Ovary (tissue), 9 donors: ENCODE results near the gene APOBEC3H. TPM values are rescaled to one million over a fixed set of nuclear protein-coding genes. Genes with fewer than 3 reads are reported as not detected.
A peak's percentile ranks its signal among the peaks of the same experiment; 100 is the strongest.

Experiments used
- DNase-seq, 5 donors: peaks; one replicate each; pipeline ENCODE4 v3.0.0-alpha.2; 2019 to 2020
- H3K27ac ChIP-seq, 2 donors: fragments of 200-600 bp; one replicate each; pipeline versions ENCODE4 v1.5.1 to v1.8.0; 2019 to 2022
- H3K27me3 ChIP-seq: fragments of 200-600 bp; one replicate; pipeline ENCODE4 v1.8.0; 2022
- H3K36me3 ChIP-seq: fragments of 200-600 bp; sonication (generic); one replicate; pipeline ENCODE4 v1.5.1; 2019
- H3K4me1 ChIP-seq: one replicate; pipeline ENCODE4 v1.8.1; 2013; ENCODE audit warnings: mild to moderate bottlenecking, moderate library complexity; ENCODE audit not compliant: insufficient read depth
- H3K4me3 ChIP-seq: fragments of 200-600 bp; sonication (generic); one replicate; pipeline ENCODE4 v1.5.1; 2017
- H3K9me3 ChIP-seq, 2 donors: fragments of 200-600 bp in 1 of 2; sonication (generic) in 1 of 2; one replicate each; pipeline versions ENCODE4 v1.5.1 to v1.8.1; 2013 to 2019; ENCODE audit warnings: mild to moderate bottlenecking in 1 of 2, moderate library complexity in 1 of 2
- CTCF ChIP-seq, 3 donors: fragments of 450-650 bp in 2 of 3; fragments of 200-600 bp in 1 of 3; IDR thresholded peaks; one replicate each; pipeline versions ENCODE4 v1.5.1 to v1.8.0; 2016 to 2022; ENCODE audit warnings: antibody characterized with exemption in 3 of 3, mild to moderate bottlenecking in 1 of 3
- EP300 ChIP-seq: sonication (generic); formaldehyde crosslinking; IDR thresholded peaks from one replicate; pipeline ENCODE4 v1.6.1; 2017; ENCODE audit warnings: antibody characterized with exemption
- POLR2A ChIP-seq: fragments of 450-650 bp; IDR thresholded peaks from one replicate; pipeline ENCODE4 v1.6.1; 2017; ENCODE audit warnings: antibody characterized with exemption, mild to moderate bottlenecking, moderate library complexity
- WGBS, 3 donors: extraction: QIAGEN DNeasy Blood & Tissue Kit in 1 of 3; methylation state at CpG; one replicate each; pipeline versions ENCODE4 v1.1.5 to v1.1.7; 2013 to 2017; 5-methylcytosine and 5-hydroxymethylcytosine counted together
- intact Hi-C, 4 donors: fragments of 100-400 bp; cut with DNase I; formaldehyde crosslinking; loops; one replicate each; pipeline versions ENCODE4 v1.11.0 to v1.15.1; 2022 to 2023
- polyA plus RNA-seq, 2 donors: library from polyadenylated mRNA; stranded (reverse); fragments of 200-250 nt in 1 of 2; fragments of 350-450 nt in 1 of 2; fragmentation: Illumina TruSeq in 1 of 2; extraction: RNeasy Lipid Tissue Mini Kit (QIAGEN cat#74804) in 1 of 2; gene quantifications; one replicate each; pipeline ENCODE4 v1.2.3, GENCODE V29; 2013 to 2014
- total RNA-seq, 7 donors: library from RNA; depleted of rRNA in 2 of 7; stranded (reverse); fragments of >200 nt in 2 of 7; fragmentation: NEBNext Ultra II Directional in 3 of 7; extraction: Animal tissue kit (Norgen Biotek cat#: 25700) in 3 of 7; gene quantifications; one replicate each; pipeline versions ENCODE4 v1.1.0 to v1.2.4, GENCODE V29; 2016 to 2023
- donor health status: DM: no; HTN: no; CAD: no; lungs with moderate emphysema.
- donor health status: DM: no; HTN: no; CAD: no.
- donor health status: Bipolar disorder and iron deficiency.
- donor health status: DM: yes; HTN: yes; CAD: no.
- donor health status: DM: no; HTN: no; CAD: no.
- donor health status: DM: yes; HTN: yes; CAD: no.

APOBEC3H gene
- total and polyA plus RNA-seq, 9 donors: 0.23 to 0.97 (median 0.31) TPM; not detected in 6

- TF ChIP-seq EP300: no peak
- no peak for TF ChIP-seq CTCF (IDR thresholded peaks at IDR 0.05)
- TF ChIP-seq POLR2A: no peak
- intact Hi-C loops: no loop called here
- Histone ChIP-seq H3K4me3 (no peak overlapping the region), H3K9me3 (no peaks in the 10 kb centered on the region), H3K27ac (no peak overlapping the region), H3K36me3 (no peaks in the 10 kb centered on the region), H3K4me1 (peaks cover 1% of the 10 kb centered on the region), H3K27me3 (no peaks in the 10 kb centered on the region)
- no peak for DNase-seq
- 81 to 87% (median 84%) methylated on average over 13 to 14 of the region's 14 CpGs for WGBS, 3 donors
These were observed 13.6 kb upstream of the APOBEC3H start for GRCh38 chr22:39083212-39084165.

GRCh38 chr22:39084666-39085065, 12.4 kb upstream of the APOBEC3H start:
- WGBS, 3 donors: 88 to 89% (median 88%) methylated on average over 8 of the region's 8 CpGs
- TF ChIP-seq CTCF (IDR thresholded peaks at IDR 0.05) (no peak), EP300 (no peak), POLR2A (no peak)
- DNase-seq: no peak
- no peaks in the 10 kb centered on the region for H3K9me3 ChIP-seq
- no peaks in the 10 kb centered on the region for H3K4me1 ChIP-seq
- no peak overlapping the region for H3K4me3 ChIP-seq
- no peak overlapping the region for H3K27ac ChIP-seq
- H3K36me3 ChIP-seq: no peaks in the 10 kb centered on the region
- no peaks in the 10 kb centered on the region for H3K27me3 ChIP-seq
- intact Hi-C loops: no loop called here

- Histone ChIP-seq H3K27me3 (no peaks in the 10 kb centered on the region), H3K4me1 (no peaks in the 10 kb centered on the region), H3K9me3 (no peaks in the 10 kb centered on the region), H3K27ac (no peak overlapping the region), H3K36me3 (no peaks in the 10 kb centered on the region), H3K4me3 (no peak overlapping the region)
- TF ChIP-seq POLR2A (no peak), CTCF (IDR thresholded peaks at IDR 0.05) (no peak), EP300 (no peak)
- DNase-seq: no peak
- 87 to 93% (median 93%) methylated on average over 6 of the region's 6 CpGs for WGBS, 3 donors
- intact Hi-C loops: no loop called here
These were observed 9.9 kb upstream of the APOBEC3H start for GRCh38 chr22:39087098-39087497.

- peak; percentile 49 to 78 (median 64) for DNase-seq
- intact Hi-C loops: no loop called here
- TF ChIP-seq EP300 (no peak), POLR2A (no peak), CTCF (IDR thresholded peaks at IDR 0.05) (no peak)
- Histone ChIP-seq H3K27me3 (no peaks in the 10 kb centered on the region), H3K9me3 (no peaks in the 10 kb centered on the region), H3K4me3 (no peak overlapping the region), H3K4me1 (no peaks in the 10 kb centered on the region), H3K27ac (no peak overlapping the region), H3K36me3 (no peaks in the 10 kb centered on the region)
- 34 to 39% (median 39%) methylated on average over 18 of the region's 18 CpGs for WGBS, 3 donors
These were observed 9.0 kb upstream of the APOBEC3H start for GRCh38 chr22:39087881-39088684.
